Stomach (tissue), 9 donors: ENCODE measurements around the gene UTP14C. TPM values are rescaled to one million over a fixed set of nuclear protein-coding genes. Genes with fewer than 3 reads are reported as not detected.

Experiments used
- DNase-seq, 2 donors: peaks; one replicate each; pipeline versions ENCODE4 v3.0.0 to v3.0.0-alpha.2; 2013 to 2019
- H3K27ac ChIP-seq, 5 donors: fragments of 200-600 bp in 4 of 5; sonication (generic) in 4 of 5; one replicate each; pipeline ENCODE4 v1.5.1; 2013 to 2019; ENCODE audit warnings: mild to moderate bottlenecking in 1 of 5, moderate library complexity in 1 of 5
- H3K27me3 ChIP-seq, 3 donors: fragments of 200-600 bp; sonication (generic); one replicate each; pipeline ENCODE4 v1.5.1; 2017 to 2019; ENCODE audit warnings: mixed run types in 1 of 3
- H3K36me3 ChIP-seq, 4 donors: fragments of 200-600 bp; sonication (generic); 1 replicate in 3 of 4; 2 replicates in 1 of 4; pipeline ENCODE4 v1.5.1; 2016 to 2019
- H3K4me1 ChIP-seq, 4 donors: fragments of 200-600 bp; sonication (generic); one replicate each; pipeline ENCODE4 v1.5.1; 2016 to 2019
- H3K4me3 ChIP-seq, 4 donors: fragments of 200-600 bp; sonication (generic) in 3 of 4; one replicate each; pipeline ENCODE4 v1.5.1; 2016 to 2019; ENCODE audit warnings: mild to moderate bottlenecking in 1 of 4
- H3K9me3 ChIP-seq, 4 donors: fragments of 200-600 bp; sonication (generic); one replicate each; pipeline ENCODE4 v1.5.1; 2016 to 2019
- EP300 ChIP-seq: sonication (generic); formaldehyde crosslinking; IDR thresholded peaks from one replicate; pipeline ENCODE4 v1.6.1; 2017; ENCODE audit warnings: antibody characterized with exemption
- POLR2A ChIP-seq, 4 donors: fragments of 450-650 bp; IDR thresholded peaks; one replicate each; pipeline ENCODE4 v1.6.1; 2016; ENCODE audit warnings: antibody characterized with exemption in 4 of 4, control low read depth in 2 of 4, mild to moderate bottlenecking in 1 of 4, moderate library complexity in 1 of 4
- POLR2AphosphoS5 ChIP-seq, 3 donors: sonication (generic); formaldehyde crosslinking; IDR thresholded peaks; one replicate each; pipeline ENCODE4 v1.6.1; 2016; ENCODE audit warnings: antibody characterized with exemption in 3 of 3
- WGBS, 5 donors: extraction: QIAGEN DNeasy Blood & Tissue Kit in 3 of 5; methylation state at CpG; one replicate each; pipeline versions ENCODE4 v1.1.5 to v1.1.7; 2013 to 2018; 5-methylcytosine and 5-hydroxymethylcytosine counted together
- intact Hi-C: fragments of 100-400 bp; cut with DNase I; formaldehyde crosslinking; loops from one replicate; pipeline ENCODE4 v1.15.1; 2023; ENCODE audit warnings: low total_unique reads
- polyA plus RNA-seq, 3 donors: library from polyadenylated mRNA; stranded (reverse); fragments of 200-250 nt; gene quantifications; one replicate each; pipeline ENCODE4 v1.2.3, GENCODE V29; 2013
- total RNA-seq, 5 donors: library from RNA; depleted of rRNA; stranded (reverse); fragments of >200 nt; gene quantifications; one replicate each; pipeline versions ENCODE4 v1.1.0 to v1.2.3, GENCODE V29; 2014 to 2016
- TF ChIP-seq, protein P1 (sequence below), 7 experiments: fragments of 450-650 bp in 4 of 7; fragments of 200-600 bp in 3 of 7; sonication (generic) in 3 of 7; IDR thresholded peaks; one replicate each; pipeline ENCODE4 v1.5.1; 2016 to 2019; ENCODE audit warnings: antibody characterized with exemption in 7 of 7, control low read depth in 2 of 7, mild to moderate bottlenecking in 1 of 7
- donor health status: healthy with polysubstance abuse.
- donor health status: Bipolar disorder and iron deficiency.
- donor health status: healthy.

Gene UTP14C
- total and polyA plus RNA-seq, 8 donors, result 2.3 to 21.7 (median 5.3) TPM

DNA sequence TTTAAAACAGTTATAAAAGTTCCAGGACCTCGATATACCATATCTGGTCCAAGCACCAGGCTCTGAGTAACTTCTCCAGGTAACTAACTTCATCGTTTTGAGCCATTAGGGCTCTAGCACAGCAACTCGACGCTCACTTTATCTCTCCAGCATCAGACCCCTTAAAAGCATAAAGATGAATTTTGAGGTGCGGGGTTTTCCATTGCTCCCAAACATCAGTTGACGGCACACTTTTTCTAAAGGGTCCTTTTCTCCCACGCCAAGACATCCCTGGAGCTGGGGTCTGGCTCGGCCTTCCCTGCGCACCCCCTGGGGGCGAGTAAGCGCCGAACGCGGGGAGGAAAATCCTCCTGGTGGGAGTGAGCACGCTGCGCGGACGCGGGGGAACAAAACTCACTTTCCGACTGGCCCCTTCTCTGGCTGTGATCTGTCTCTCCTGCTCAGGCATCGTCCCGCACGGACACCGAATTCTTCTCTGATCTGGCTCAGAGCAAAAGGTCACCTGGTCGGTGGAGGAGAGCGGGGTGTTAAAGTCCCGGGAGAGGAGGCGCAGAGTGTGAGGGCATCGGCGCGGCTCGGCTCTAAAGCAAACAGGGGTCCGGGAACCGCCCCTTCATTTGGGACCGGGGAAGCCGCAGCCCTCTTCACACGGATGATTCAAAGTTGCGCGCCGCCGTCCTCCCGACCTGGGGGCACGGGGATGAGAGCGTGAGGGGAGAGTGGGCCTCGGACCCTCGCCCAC lies 13.4 kb upstream of the UTP14C start, which contains the start of gene ATP7B:
Gene ATP7B, minus strand, starts transcription at position 561 of the 742 bp plus-strand sequence. Its CDS starts 113 bp downstream, at position 448.
- TF ChIP-seq EP300, result no peak
- TF ChIP-seq, protein P1, sequence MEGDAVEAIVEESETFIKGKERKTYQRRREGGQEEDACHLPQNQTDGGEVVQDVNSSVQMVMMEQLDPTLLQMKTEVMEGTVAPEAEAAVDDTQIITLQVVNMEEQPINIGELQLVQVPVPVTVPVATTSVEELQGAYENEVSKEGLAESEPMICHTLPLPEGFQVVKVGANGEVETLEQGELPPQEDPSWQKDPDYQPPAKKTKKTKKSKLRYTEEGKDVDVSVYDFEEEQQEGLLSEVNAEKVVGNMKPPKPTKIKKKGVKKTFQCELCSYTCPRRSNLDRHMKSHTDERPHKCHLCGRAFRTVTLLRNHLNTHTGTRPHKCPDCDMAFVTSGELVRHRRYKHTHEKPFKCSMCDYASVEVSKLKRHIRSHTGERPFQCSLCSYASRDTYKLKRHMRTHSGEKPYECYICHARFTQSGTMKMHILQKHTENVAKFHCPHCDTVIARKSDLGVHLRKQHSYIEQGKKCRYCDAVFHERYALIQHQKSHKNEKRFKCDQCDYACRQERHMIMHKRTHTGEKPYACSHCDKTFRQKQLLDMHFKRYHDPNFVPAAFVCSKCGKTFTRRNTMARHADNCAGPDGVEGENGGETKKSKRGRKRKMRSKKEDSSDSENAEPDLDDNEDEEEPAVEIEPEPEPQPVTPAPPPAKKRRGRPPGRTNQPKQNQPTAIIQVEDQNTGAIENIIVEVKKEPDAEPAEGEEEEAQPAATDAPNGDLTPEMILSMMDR (IDR thresholded peaks at IDR 0.05), result peak in 1 of 7 experiments; percentile 4
- WGBS, 5 donors, result 2 to 4% (median 3%) methylated on average over 32 to 46 of the region's 46 CpGs
- peaks cover 13 to 42% (median 34%) of the 10 kb centered on the region in 4 donors for H3K4me1 ChIP-seq
- peak within 1 kb of the TSS; percentile 77 to 83 (median 78) for H3K27ac ChIP-seq
- DNase-seq, result peak in 1 of 2 donors; percentile 63
- H3K27me3 ChIP-seq, result peaks cover 0 to 7% (median 0%) of the 10 kb centered on the region in 3 donors
- peaks cover 0 to 7% (median 3%) of the 10 kb centered on the region in 4 donors for H3K36me3 ChIP-seq
- intact Hi-C loops, result no loop called here
- H3K4me3 ChIP-seq, result peak within 1 kb of the TSS; percentile 74 to 99 (median 92)
- H3K9me3 ChIP-seq, result no peaks in the 10 kb centered on the region

DNA sequence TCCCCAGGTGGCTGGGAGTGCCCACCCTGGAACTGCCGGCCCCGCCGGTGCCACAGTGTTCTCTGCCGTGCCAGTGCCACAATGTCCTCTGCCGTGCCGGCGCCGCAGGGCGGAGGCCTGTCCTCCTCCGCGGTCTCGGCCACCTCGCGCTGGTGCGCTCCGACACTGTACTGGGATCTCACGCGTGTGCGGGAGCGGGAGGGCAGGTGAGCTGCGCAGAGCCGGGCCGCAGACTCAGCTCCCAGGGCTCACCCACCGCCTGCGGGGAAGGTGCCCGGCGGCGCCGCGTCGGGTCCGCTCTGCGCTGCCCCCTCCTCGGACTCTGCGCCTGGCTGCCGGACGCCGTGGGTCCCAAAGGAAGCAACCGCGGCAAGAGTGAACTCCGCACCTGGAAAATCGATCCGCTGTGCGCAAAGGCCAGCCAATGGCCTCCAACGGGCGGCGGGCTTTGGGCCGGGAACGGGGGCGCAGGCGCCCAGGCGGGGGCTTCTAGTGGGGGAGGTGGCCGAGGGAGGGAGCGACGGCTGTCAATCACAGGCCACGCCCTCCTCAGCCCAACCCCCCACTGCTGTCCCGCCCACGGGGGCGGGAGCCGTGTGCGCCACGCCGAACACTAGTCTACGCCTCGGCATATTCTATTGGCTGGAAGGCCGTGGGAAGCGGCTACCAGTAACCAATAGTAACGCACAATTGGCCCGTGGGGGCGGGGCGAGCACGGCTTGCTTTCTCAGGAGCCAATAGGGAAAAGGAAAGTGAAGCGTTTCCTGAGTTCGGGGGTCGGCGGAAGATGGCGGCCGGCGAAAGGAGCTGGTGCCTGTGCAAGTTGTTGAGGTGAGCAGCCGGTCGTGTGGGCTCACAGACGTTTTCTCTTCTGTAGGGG lies 12.6 kb upstream of the UTP14C start, which contains the start of gene ALG11:
Gene ALG11, plus strand, starts transcription at position 767 of the 880 bp plus-strand sequence. Its CDS starts 21 bp downstream, at position 788.
- 0 to 1% (median 0%) methylated on average over 41 to 82 of the region's 82 CpGs for WGBS, 5 donors
- Histone ChIP-seq H3K9me3 (no peaks in the 10 kb centered on the region), H3K27me3 (peaks cover 0 to 7% (median 0%) of the 10 kb centered on the region in 3 donors), H3K4me3 (peak within 1 kb of the TSS; percentile 74 to 99 (median 92)), H3K27ac (peak within 1 kb of the TSS; percentile 77 to 83 (median 78)), H3K4me1 (peaks cover 13 to 42% (median 34%) of the 10 kb centered on the region in 4 donors), H3K36me3 (peaks cover 0 to 15% (median 11%) of the 10 kb centered on the region in 4 donors)
- DNase-seq, result peak; percentile 99 to 100
- peak in 2 of 3 donors; percentile 66 to 84 for TF ChIP-seq POLR2AphosphoS5 (IDR thresholded peaks at IDR 0.05)
- TF ChIP-seq, protein P1 (IDR thresholded peaks at IDR 0.05), result no peak
- no peak for TF ChIP-seq POLR2A (IDR thresholded peaks at IDR 0.05)
- intact Hi-C loops, result no loop called here

DNA sequence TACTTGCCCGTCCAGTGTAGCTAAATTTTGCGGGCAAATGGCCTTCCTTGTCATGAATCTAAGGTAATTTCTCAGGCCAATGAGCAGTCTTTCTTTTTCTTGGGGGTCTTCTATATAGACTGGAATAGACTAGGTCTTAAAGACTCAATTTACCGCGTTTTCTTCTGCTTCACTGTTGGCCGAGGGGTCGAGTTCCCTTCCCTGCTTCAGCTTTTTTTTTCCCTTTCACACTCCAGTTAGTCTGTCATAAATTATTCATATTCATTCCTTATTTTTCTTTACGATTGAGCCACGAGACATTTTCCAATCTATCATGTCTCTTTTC lies 12.0 kb upstream of the UTP14C start:
- DNase-seq, result no peak
- peaks cover 13 to 42% (median 34%) of the 10 kb centered on the region in 4 donors for H3K4me1 ChIP-seq
- H3K27me3 ChIP-seq, result peaks cover 0 to 7% (median 0%) of the 10 kb centered on the region in 3 donors
- H3K4me3 ChIP-seq, result peak overlapping the region; percentile 74 to 99 (median 92)
- TF ChIP-seq POLR2A (IDR thresholded peaks at IDR 0.05) (no peak), EP300 (no peak), POLR2AphosphoS5 (IDR thresholded peaks at IDR 0.05) (no peak)
- TF ChIP-seq, protein P1 (IDR thresholded peaks at IDR 0.05), result no peak
- peak overlapping the region; percentile 77 to 83 (median 78) for H3K27ac ChIP-seq
- H3K36me3 ChIP-seq, result peaks cover 0 to 18% (median 12%) of the 10 kb centered on the region in 4 donors
- intact Hi-C loops, result no loop called here
- H3K9me3 ChIP-seq, result no peaks in the 10 kb centered on the region
- 0 to 1% (median 0%) methylated on average over 8 of the region's 8 CpGs for WGBS, 5 donors

DNA sequence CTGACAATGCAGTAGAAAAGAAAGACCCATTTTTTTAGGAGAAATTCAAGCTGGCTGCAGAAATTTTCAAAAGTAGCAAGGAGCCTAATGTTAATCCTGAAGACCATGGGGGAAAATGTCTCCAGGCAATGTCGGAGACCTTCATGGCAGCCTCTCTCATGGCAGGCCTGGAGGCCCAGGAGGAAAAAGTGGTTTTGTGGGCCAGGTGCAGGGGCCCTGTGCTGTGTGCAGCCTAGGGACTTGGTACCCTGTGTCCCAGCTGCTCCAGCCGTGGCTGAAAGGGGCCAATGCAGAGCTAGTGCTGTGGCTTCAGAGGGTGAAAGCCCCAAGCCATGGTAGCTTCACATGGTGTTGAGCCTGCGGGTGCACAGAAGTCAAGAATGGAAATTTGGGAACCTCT lies 8.2 kb upstream of the UTP14C start:
- Histone ChIP-seq H3K36me3 (peaks cover 0 to 50% (median 43%) of the 10 kb centered on the region in 4 donors), H3K4me1 (peaks cover 7 to 25% (median 21%) of the 10 kb centered on the region in 4 donors), H3K4me3 (no peak overlapping the region), H3K27ac (no peak overlapping the region), H3K27me3 (peaks cover 0 to 2% (median 0%) of the 10 kb centered on the region in 3 donors), H3K9me3 (no peaks in the 10 kb centered on the region)
- 95 to 99% (median 97%) methylated on average over 3 of the region's 3 CpGs for WGBS, 5 donors
- intact Hi-C loops, result no loop called here
- TF ChIP-seq EP300 (no peak), POLR2A (IDR thresholded peaks at IDR 0.05) (no peak), POLR2AphosphoS5 (IDR thresholded peaks at IDR 0.05) (no peak)
- TF ChIP-seq, protein P1 (IDR thresholded peaks at IDR 0.05), result no peak
- no peak for DNase-seq
